ENCODE measurements around the gene PACRG. TPM values are rescaled to one million over a fixed set of nuclear protein-coding genes. Genes with fewer than 3 reads are reported as not detected.
"Not testable (repeated sequence)": the region's sequence is repeated elsewhere in the genome, so short reads cannot be mapped to it uniquely, and the experiment has no call there.

Gene PACRG
- polyA plus RNA-seq, result 6.9 and 16.6 TPM in 2 replicates
- 8.8 and 13.9 TPM in 2 replicates for polyA minus RNA-seq

DNA sequence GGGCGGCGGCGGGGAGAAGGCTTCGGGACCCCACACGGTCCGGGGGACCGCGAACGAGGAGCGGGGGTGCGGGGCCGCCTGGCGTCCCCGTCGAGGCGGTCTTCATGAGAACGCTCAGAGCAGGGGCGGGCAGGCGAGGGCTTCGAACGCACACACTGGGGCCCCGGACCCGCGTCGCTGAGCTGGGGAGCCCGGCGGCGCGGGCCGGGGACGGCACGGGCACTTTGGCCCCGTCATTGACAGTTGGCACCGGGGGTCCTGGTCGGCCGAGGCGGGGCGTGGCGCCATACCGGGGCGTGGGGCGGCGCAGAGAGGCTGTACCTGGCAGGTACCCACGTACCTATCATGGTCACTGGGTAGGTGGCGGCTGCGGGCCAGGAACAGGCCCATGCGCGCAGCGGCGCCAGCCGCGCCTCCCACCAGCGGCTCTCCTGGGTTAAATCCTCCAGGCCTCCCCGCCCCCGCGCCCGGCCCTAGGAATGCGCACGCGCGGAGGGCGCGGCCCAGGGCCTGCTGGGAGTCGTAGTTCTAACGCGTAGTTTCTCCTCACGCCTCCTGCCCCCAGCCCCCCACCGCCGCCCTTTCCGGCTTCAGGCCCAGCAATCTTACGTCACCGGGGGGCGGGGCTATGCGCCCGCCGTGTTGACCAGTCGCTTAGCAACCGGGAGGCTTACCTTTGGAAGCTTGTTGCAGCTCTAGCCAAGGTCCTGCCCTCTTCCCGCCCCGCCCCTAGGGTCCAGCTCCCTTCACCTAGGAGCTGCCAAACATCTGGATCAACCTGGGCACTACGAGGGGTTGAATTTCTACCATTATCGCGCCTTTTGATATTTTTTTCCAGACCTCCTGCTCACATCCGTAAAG, at the start of gene PACRG, which contains the start of gene PRKN:
TSS of gene PACRG (plus strand) at position 653 of the 861 bp plus-strand sequence.
TSS of gene PRKN (minus strand) at position 445 of the 861 bp plus-strand sequence.
- H3K9ac ChIP-seq (ENCODE audit: low read length), result peak within 1 kb of the TSS; percentile 82
- no peaks in the 10 kb centered on the region for H3K9me2 ChIP-seq (ENCODE audit: insufficient read depth, low read length)
- H3K9me3 ChIP-seq (ENCODE audit: low read length), result no peaks in the 10 kb centered on the region
- peak within 1 kb of the TSS; percentile 82 for H3K27ac ChIP-seq (ENCODE audit: low read length)
- H3K4me2 ChIP-seq (ENCODE audit: low read length), result peak within 1 kb of the TSS; percentile 62
- no peaks in the 10 kb centered on the region for H3K79me2 ChIP-seq (replicated peaks; ENCODE audit: insufficient read depth, low read length)
- H3K4me3 ChIP-seq (ENCODE audit: low read length), result peak within 1 kb of the TSS; percentile 83
- H3K36me3 ChIP-seq (ENCODE audit: insufficient read depth, low read length), result no peaks in the 10 kb centered on the region
- no peaks in the 10 kb centered on the region for H3K27me3 ChIP-seq (ENCODE audit: insufficient read depth, low read depth, low read length)
- no peaks in the 10 kb centered on the region for H3F3A ChIP-seq (ENCODE audit: insufficient read depth, low read length, poor library complexity, severe bottlenecking)
- no peaks in the 10 kb centered on the region for H4K20me1 ChIP-seq (ENCODE audit: insufficient read depth)
- peak; percentile 66 for TF ChIP-seq RAD21 (conservative IDR thresholded peaks at IDR 0.05)
- TF ChIP-seq EZH2 (IDR thresholded peaks at IDR 0.05; ENCODE audit: borderline replicate concordance, insufficient read depth, low read length, poor library complexity, severe bottlenecking), result no peak
- peak; percentile 56 for TF ChIP-seq MXI1 (conservative IDR thresholded peaks at IDR 0.05; ENCODE audit: poor library complexity, severe bottlenecking)
- TF ChIP-seq, protein P1, sequence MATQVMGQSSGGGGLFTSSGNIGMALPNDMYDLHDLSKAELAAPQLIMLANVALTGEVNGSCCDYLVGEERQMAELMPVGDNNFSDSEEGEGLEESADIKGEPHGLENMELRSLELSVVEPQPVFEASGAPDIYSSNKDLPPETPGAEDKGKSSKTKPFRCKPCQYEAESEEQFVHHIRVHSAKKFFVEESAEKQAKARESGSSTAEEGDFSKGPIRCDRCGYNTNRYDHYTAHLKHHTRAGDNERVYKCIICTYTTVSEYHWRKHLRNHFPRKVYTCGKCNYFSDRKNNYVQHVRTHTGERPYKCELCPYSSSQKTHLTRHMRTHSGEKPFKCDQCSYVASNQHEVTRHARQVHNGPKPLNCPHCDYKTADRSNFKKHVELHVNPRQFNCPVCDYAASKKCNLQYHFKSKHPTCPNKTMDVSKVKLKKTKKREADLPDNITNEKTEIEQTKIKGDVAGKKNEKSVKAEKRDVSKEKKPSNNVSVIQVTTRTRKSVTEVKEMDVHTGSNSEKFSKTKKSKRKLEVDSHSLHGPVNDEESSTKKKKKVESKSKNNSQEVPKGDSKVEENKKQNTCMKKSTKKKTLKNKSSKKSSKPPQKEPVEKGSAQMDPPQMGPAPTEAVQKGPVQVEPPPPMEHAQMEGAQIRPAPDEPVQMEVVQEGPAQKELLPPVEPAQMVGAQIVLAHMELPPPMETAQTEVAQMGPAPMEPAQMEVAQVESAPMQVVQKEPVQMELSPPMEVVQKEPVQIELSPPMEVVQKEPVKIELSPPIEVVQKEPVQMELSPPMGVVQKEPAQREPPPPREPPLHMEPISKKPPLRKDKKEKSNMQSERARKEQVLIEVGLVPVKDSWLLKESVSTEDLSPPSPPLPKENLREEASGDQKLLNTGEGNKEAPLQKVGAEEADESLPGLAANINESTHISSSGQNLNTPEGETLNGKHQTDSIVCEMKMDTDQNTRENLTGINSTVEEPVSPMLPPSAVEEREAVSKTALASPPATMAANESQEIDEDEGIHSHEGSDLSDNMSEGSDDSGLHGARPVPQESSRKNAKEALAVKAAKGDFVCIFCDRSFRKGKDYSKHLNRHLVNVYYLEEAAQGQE (IDR thresholded peaks at IDR 0.05; ENCODE audit: borderline replicate concordance), result no peak
- TF ChIP-seq, protein P2, sequence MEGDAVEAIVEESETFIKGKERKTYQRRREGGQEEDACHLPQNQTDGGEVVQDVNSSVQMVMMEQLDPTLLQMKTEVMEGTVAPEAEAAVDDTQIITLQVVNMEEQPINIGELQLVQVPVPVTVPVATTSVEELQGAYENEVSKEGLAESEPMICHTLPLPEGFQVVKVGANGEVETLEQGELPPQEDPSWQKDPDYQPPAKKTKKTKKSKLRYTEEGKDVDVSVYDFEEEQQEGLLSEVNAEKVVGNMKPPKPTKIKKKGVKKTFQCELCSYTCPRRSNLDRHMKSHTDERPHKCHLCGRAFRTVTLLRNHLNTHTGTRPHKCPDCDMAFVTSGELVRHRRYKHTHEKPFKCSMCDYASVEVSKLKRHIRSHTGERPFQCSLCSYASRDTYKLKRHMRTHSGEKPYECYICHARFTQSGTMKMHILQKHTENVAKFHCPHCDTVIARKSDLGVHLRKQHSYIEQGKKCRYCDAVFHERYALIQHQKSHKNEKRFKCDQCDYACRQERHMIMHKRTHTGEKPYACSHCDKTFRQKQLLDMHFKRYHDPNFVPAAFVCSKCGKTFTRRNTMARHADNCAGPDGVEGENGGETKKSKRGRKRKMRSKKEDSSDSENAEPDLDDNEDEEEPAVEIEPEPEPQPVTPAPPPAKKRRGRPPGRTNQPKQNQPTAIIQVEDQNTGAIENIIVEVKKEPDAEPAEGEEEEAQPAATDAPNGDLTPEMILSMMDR (IDR thresholded peaks at IDR 0.05; ENCODE audit: poor library complexity, severe bottlenecking), result peak; percentile 26
- TF ChIP-seq SMC3 (conservative IDR thresholded peaks at IDR 0.05; ENCODE audit: poor library complexity), result peak; percentile 66
- peak; percentile 81 for TF ChIP-seq POLR2AphosphoS5 (IDR thresholded peaks at IDR 0.05)
- peak; percentile 82 for TF ChIP-seq EP300 (conservative IDR thresholded peaks at IDR 0.05; ENCODE audit: poor library complexity, severe bottlenecking)
- H2AFZ ChIP-seq (ENCODE audit: low read depth, low read length), result peak within 1 kb of the TSS; percentile 81

DNA sequence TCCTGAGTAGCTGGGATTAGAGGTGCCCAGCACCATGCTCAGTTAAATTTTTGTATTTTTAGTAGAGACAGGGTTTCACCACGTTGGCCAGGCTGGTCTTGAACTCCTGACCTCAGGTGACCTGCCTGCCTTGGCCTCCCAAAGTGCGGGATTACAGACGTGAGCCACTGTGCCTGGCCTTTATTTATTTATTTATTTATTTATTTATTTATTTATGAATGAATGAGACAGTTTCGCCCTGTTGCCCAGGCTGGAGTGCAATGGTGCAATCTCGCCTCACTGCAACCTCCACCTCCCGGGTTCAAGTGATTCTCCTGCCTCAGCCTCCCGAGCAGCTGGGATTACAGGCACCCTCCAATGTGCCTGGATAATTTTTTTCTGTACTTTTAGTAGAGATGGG, 48.9 kb upstream of the PACRG start:
- not testable (repeated sequence) for H3K4me3 ChIP-seq (ENCODE audit: low read length); H3K9ac ChIP-seq (ENCODE audit: low read length); H3F3A ChIP-seq (ENCODE audit: insufficient read depth, low read length, poor library complexity, severe bottlenecking); H3K4me2 ChIP-seq (ENCODE audit: low read length); H3K27me3 ChIP-seq (ENCODE audit: insufficient read depth, low read depth, low read length); H3K36me3 ChIP-seq (ENCODE audit: insufficient read depth, low read length); H4K20me1 ChIP-seq (ENCODE audit: insufficient read depth); H3K9me3 ChIP-seq (ENCODE audit: low read length); H3K27ac ChIP-seq (ENCODE audit: low read length); H3K9me2 ChIP-seq (ENCODE audit: insufficient read depth, low read length); H3K79me2 ChIP-seq (replicated peaks; ENCODE audit: insufficient read depth, low read length); H2AFZ ChIP-seq (ENCODE audit: low read depth, low read length)

Measured in neural cell (in vitro differentiated cells).